Measurements from ENCODE around the gene CSNK1A1L. TPM values are rescaled to one million over a fixed set of nuclear protein-coding genes. Genes with fewer than 3 reads are reported as not detected.

CSNK1A1L gene
- not detected in 2 replicates for total RNA-seq (2014; rRNA removed; shearing (Covaris generic))

- DNase-seq (ENCODE audit: low spot score) = no peak
Measured at GRCh38 chr13:37105251-37105714, at the start of gene CSNK1A1L. Gene CSNK1A1L, minus strand, starts transcription at chr13:37105664. Its CDS starts 408 bp downstream, at chr13:37105256.

- no peak for DNase-seq (ENCODE audit: low spot score)
Measured at GRCh38 chr13:37149380-37149779, 43.9 kb upstream of the CSNK1A1L start.

GRCh38 chr13:37148501-37148900, 43.0 kb upstream of the CSNK1A1L start:
- DNase-seq (ENCODE audit: low spot score) = no peak

- DNase-seq (ENCODE audit: low spot score) = no peak
Measured at GRCh38 chr13:37144661-37145060, 39.2 kb upstream of the CSNK1A1L start.

GRCh38 chr13:37143911-37144310, 38.4 kb upstream of the CSNK1A1L start:
- no peak for DNase-seq (ENCODE audit: low spot score)

- DNase-seq (ENCODE audit: low spot score) = no peak
Measured at GRCh38 chr13:37142877-37143276, 37.4 kb upstream of the CSNK1A1L start.

GRCh38 chr13:37141011-37141410, 35.5 kb upstream of the CSNK1A1L start:
- no peak for DNase-seq (ENCODE audit: low spot score)

- DNase-seq (ENCODE audit: low spot score) = no peak
Measured at GRCh38 chr13:37139356-37139755, 33.9 kb upstream of the CSNK1A1L start.

- DNase-seq (ENCODE audit: low spot score) = no peak
Measured at GRCh38 chr13:37138926-37139325, 33.5 kb upstream of the CSNK1A1L start.

GRCh38 chr13:37138169-37138568, 32.7 kb upstream of the CSNK1A1L start:
- DNase-seq (ENCODE audit: low spot score) = peak; percentile 63

GRCh38 chr13:37136633-37137032, 31.2 kb upstream of the CSNK1A1L start:
- DNase-seq (ENCODE audit: low spot score) = no peak

- no peak for DNase-seq (ENCODE audit: low spot score)
Measured at GRCh38 chr13:37136187-37136586, 30.7 kb upstream of the CSNK1A1L start.

- no peak for DNase-seq (ENCODE audit: low spot score)
Measured at GRCh38 chr13:37134411-37135041, 29.1 kb upstream of the CSNK1A1L start.

GRCh38 chr13:37132211-37132610, 26.7 kb upstream of the CSNK1A1L start:
- DNase-seq (ENCODE audit: low spot score) = no peak

- no peak for DNase-seq (ENCODE audit: low spot score)
Measured at GRCh38 chr13:37131092-37131491, 25.6 kb upstream of the CSNK1A1L start.

GRCh38 chr13:37129866-37130265, 24.4 kb upstream of the CSNK1A1L start:
- DNase-seq (ENCODE audit: low spot score) = no peak

GRCh38 chr13:37127691-37128241, 22.3 kb upstream of the CSNK1A1L start:
- DNase-seq (ENCODE audit: low spot score) = no peak

- DNase-seq (ENCODE audit: low spot score) = no peak
Measured at GRCh38 chr13:37123337-37123736, 17.9 kb upstream of the CSNK1A1L start.

- no peak for DNase-seq (ENCODE audit: low spot score)
Measured at GRCh38 chr13:37118016-37118415, 12.6 kb upstream of the CSNK1A1L start.

- DNase-seq (ENCODE audit: low spot score) = no peak
Measured at GRCh38 chr13:37114250-37114649, 8.8 kb upstream of the CSNK1A1L start.

- DNase-seq (ENCODE audit: low spot score) = no peak
Measured at GRCh38 chr13:37113534-37113933, 8.1 kb upstream of the CSNK1A1L start.

GRCh38 chr13:37109051-37109678, 3.7 kb upstream of the CSNK1A1L start:
- DNase-seq (ENCODE audit: low spot score) = peak; percentile 78

- no peak for DNase-seq (ENCODE audit: low spot score)
Measured at GRCh38 chr13:37107868-37108267, 2.4 kb upstream of the CSNK1A1L start.
